ENCODE results near the gene TRAPPC1. TPM values are rescaled to one million over a fixed set of nuclear protein-coding genes. Genes with fewer than 3 reads are reported as not detected.

Gene TRAPPC1
- total and polyA plus RNA-seq, 10 of the 15 experiments (the other 5 are each of a cell fraction or from before 2014, with no cell fraction given): 31.3 to 306 (median 134) TPM

DNA sequence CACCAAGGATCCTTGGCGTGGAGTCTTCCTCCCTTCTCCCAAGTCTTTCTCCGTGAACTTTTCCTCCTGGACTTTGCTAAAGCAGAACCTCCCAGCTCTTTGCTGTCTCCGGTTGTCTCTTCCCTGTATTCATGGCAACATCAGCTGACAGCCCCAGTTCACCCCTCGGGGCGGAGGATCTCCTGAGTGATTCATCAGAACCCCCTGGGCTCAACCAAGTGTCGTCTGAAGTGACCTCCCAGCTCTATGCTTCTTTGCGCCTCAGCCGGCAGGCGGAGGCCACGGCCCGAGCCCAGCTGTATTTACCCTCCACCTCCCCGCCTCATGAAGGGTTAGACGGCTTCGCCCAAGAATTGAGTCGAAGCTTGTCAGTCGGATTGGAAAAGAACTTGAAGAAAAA is 1.2 kb upstream of the TRAPPC1 start (continued):
- TF ChIP-seq, protein P1, sequence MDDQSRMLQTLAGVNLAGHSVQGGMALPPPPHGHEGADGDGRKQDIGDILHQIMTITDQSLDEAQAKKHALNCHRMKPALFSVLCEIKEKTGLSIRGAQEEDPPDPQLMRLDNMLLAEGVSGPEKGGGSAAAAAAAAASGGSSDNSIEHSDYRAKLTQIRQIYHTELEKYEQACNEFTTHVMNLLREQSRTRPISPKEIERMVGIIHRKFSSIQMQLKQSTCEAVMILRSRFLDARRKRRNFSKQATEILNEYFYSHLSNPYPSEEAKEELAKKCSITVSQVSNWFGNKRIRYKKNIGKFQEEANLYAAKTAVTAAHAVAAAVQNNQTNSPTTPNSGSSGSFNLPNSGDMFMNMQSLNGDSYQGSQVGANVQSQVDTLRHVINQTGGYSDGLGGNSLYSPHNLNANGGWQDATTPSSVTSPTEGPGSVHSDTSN (IDR thresholded peaks at IDR 0.05; ENCODE audit: insufficient replicate concordance, low read depth, low read length): peak; percentile 68
- TF ChIP-seq RB1 (IDR thresholded peaks at IDR 0.05; ENCODE audit: borderline replicate concordance): no peak

DNA sequence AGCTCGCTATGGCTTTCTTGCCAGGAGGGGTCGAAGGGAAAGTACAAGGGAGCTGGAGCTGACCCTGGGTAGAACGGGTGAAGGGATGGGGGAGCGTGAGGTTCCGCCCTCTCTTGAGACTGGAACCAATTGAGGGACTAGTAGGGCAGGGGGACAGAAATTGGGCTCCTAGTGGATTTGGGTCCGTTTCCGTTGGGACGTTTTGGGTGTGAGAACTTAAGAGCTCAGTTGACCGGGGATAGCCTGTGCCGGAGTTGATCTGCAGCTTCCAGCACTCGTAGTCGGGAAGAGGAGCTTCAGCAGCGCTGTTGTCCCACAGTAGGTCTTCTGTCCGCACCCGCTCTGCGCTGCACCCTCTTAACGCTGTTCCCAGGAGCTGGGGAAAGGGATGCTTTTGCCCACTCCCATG is 741 bp upstream of the TRAPPC1 start:
- BruUV-seq (replicated peaks): no TSS peak
- no peak for DNase-seq (ENCODE audit: low read depth, low spot score)
- peak; percentile 27 for FAIRE-seq
- TF ChIP-seq, protein P2, sequence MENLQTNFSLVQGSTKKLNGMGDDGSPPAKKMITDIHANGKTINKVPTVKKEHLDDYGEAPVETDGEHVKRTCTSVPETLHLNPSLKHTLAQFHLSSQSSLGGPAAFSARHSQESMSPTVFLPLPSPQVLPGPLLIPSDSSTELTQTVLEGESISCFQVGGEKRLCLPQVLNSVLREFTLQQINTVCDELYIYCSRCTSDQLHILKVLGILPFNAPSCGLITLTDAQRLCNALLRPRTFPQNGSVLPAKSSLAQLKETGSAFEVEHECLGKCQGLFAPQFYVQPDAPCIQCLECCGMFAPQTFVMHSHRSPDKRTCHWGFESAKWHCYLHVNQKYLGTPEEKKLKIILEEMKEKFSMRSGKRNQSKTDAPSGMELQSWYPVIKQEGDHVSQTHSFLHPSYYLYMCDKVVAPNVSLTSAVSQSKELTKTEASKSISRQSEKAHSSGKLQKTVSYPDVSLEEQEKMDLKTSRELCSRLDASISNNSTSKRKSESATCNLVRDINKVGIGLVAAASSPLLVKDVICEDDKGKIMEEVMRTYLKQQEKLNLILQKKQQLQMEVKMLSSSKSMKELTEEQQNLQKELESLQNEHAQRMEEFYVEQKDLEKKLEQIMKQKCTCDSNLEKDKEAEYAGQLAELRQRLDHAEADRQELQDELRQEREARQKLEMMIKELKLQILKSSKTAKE (IDR thresholded peaks at IDR 0.05; ENCODE audit: low read depth, poor library complexity, severe bottlenecking): peak; percentile 12
- TF ChIP-seq ZNF384 (IDR thresholded peaks at IDR 0.05; ENCODE audit: borderline replicate concordance, low read depth, low read length) (no peak), WRNIP1 (IDR thresholded peaks at IDR 0.05; ENCODE audit: borderline replicate concordance, low read depth, low read length) (no peak), CREB1 (IDR thresholded peaks at IDR 0.05; ENCODE audit: low read depth) (no peak), TCF3 (IDR thresholded peaks at IDR 0.05; ENCODE audit: borderline replicate concordance, insufficient read depth, low read depth, low read length) (no peak), SMC3 (IDR thresholded peaks at IDR 0.05; ENCODE audit: borderline replicate concordance, low read length) (0 out of 2 replicates have a peak, but pooled peaks have one; percentile 1), DPF2 (IDR thresholded peaks at IDR 0.05) (peak; percentile 79; the same call in 1 of the 2 replicates), GATAD2B (conservative IDR thresholded peaks at IDR 0.05; ENCODE audit: low read depth) (0 out of 2 replicates have a peak, but pooled peaks have one; percentile 5), ATF7 (IDR thresholded peaks at IDR 0.05; ENCODE audit: low read depth) (no peak), IRF4 (IDR thresholded peaks at IDR 0.05; ENCODE audit: low read depth, low read length) (no peak), TARDBP (IDR thresholded peaks at IDR 0.05; ENCODE audit: borderline replicate concordance) (no peak), ZNF274 (IDR thresholded peaks at IDR 0.05; ENCODE audit: insufficient read depth, insufficient read length) (no peak)
- TF ChIP-seq, protein P3, sequence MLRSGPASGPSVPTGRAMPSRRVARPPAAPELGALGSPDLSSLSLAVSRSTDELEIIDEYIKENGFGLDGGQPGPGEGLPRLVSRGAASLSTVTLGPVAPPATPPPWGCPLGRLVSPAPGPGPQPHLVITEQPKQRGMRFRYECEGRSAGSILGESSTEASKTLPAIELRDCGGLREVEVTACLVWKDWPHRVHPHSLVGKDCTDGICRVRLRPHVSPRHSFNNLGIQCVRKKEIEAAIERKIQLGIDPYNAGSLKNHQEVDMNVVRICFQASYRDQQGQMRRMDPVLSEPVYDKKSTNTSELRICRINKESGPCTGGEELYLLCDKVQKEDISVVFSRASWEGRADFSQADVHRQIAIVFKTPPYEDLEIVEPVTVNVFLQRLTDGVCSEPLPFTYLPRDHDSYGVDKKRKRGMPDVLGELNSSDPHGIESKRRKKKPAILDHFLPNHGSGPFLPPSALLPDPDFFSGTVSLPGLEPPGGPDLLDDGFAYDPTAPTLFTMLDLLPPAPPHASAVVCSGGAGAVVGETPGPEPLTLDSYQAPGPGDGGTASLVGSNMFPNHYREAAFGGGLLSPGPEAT (IDR thresholded peaks at IDR 0.05; ENCODE audit: low read depth): 0 out of 2 replicates have a peak, but pooled peaks have one; percentile 28
- TF ChIP-seq, protein P4, sequence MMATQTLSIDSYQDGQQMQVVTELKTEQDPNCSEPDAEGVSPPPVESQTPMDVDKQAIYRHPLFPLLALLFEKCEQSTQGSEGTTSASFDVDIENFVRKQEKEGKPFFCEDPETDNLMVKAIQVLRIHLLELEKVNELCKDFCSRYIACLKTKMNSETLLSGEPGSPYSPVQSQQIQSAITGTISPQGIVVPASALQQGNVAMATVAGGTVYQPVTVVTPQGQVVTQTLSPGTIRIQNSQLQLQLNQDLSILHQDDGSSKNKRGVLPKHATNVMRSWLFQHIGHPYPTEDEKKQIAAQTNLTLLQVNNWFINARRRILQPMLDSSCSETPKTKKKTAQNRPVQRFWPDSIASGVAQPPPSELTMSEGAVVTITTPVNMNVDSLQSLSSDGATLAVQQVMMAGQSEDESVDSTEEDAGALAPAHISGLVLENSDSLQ (IDR thresholded peaks at IDR 0.05): no peak

More for the DNA sequence above, 741 bp upstream of the TRAPPC1 start:
- ATAC-seq: peak; percentile 53
- intact Hi-C loops (cut with micrococcal nuclease; ENCODE audit: unreplicated experiment) (loop anchor here (5.0 kb wide), 1 partner anchor 55 kb away; no protein-coding TSS in a partner anchor), in situ Hi-C loops (cut with MboI) (no loop called here)
- H3K79me2 ChIP-seq (ENCODE audit: control insufficient read depth, insufficient read depth, low read length): peaks cover 31% of the 10 kb centered on the region
- ChIA-PET SMC1A (ENCODE audit: uncharacterized antibody, unreplicated experiment) (interaction anchor here (0.6 to 4.7 kb wide), 21 partner anchors 12 to 187 kb away, joined by 3 to 25 read pairs (median 5); partner anchors contain the start of genes NAA38 and RNF227), POLR2A (interaction anchor here (0.5 to 3.4 kb wide), 25 partner anchors 8 to 447 kb away, joined by 3 to 27 read pairs (median 3); partner anchors contain the start of genes NAA38, RNF227 and SLC25A35), RAD21 (ENCODE audit: unreplicated experiment) (interaction anchor here (0.7 to 2.8 kb wide), 26 partner anchors 10 to 257 kb away, joined by 3 to 14 read pairs (median 4); partner anchors contain the start of genes BORCS6, CYB5D1, NAA38 and RNF227), CTCF (interaction anchor here (0.5 to 8.9 kb wide), 23 partner anchors 10 to 263 kb away, joined by 3 to 76 read pairs (median 4); partner anchors contain the start of genes CYB5D1, GUCY2D, NAA38 and RNF227)
- H3K9me3 ChIP-seq (replicated peaks; ENCODE audit: control insufficient read depth, insufficient read depth, low read length): no peaks in the 10 kb centered on the region
- no peaks in the 10 kb centered on the region for H3K27me3 ChIP-seq (replicated peaks in 1 of 2; ENCODE audit: control insufficient read depth in 2 of 2, insufficient read depth in 2 of 2, low read length in 1 of 2)
- under 1% methylated on average over 16 of the region's 17 CpGs for WGBS (ENCODE audit: insufficient coverage, insufficient replicate concordance, low lambda C conversion rate, missing lambda C conversion rate)
- peak overlapping the region; percentile 97 for H2AFZ ChIP-seq (ENCODE audit: control insufficient read depth, low read depth, low read length)
- H3K9ac ChIP-seq (ENCODE audit: control insufficient read depth, insufficient read depth, low read length): peak overlapping the region; percentile 97
- H3K4me1 ChIP-seq (ENCODE audit: control insufficient read depth, insufficient read depth, low read length): peaks cover 8% of the 10 kb centered on the region
- no peaks in the 10 kb centered on the region for H4K20me1 ChIP-seq (ENCODE audit: control insufficient read depth, insufficient read depth)
- peaks cover 0 to 3% of the 10 kb centered on the region in 2 experiments; a peak in 2 of 4 replicates for H3K36me3 ChIP-seq (ENCODE audit: control insufficient read depth in 2 of 2, insufficient read depth in 2 of 2, low read length in 1 of 2)
- H3K27ac ChIP-seq (ENCODE audit: control insufficient read depth, insufficient read depth): peak overlapping the region; percentile 96
- peak overlapping the region; percentile 98 for H3K4me3 ChIP-seq
- H3K4me2 ChIP-seq (ENCODE audit: control insufficient read depth, insufficient read depth): peak overlapping the region; percentile 51

Data from GM12878 (cell line).